Measurements from ENCODE around the gene PIGN.

- TF ChIP-seq POLR2AphosphoS5 (IDR thresholded peaks at IDR 0.05; ENCODE audit: borderline replicate concordance, low read depth, low read length): no peak
- no peak for TF ChIP-seq EZH2 (IDR thresholded peaks at IDR 0.05)
- TF ChIP-seq FOXP2 (optimal IDR thresholded peaks at IDR 0.05; ENCODE audit: control extremely low read depth, extremely low read length, insufficient read depth): no peak
These were observed 3.2 kb downstream of the PIGN start for GRCh38 chr18:62183578-62184195.
